GM10847 (cell line): ENCODE results near the gene TRIM44.

Experiments used
- POLR2A ChIP-seq: IDR thresholded peaks from 2 replicates; pipeline ENCODE4 v1.6.1; 2011; ENCODE audit not compliant: insufficient read length; ENCODE audit errors: extremely low read depth

Gene TRIM44

DNA sequence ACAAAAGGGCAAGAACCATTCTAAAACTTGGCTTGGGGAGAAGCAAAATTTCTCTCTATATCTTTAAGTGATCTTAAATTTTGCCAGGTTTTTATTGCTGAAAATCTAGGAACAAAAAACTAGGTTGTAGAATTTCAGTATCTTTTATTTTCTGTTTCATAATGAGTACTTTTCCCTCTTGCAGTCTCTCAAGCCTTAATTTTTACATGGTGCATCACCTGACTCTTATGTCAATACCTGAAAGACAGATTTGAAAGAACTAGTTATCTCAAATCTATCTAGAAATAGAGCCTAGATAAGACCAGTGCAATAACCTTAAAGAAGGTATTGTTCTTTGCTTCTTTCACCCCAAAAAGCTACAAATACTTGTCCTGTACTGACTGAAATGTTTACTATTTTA, 122.1 kb downstream of the TRIM44 start:
- no peak for TF ChIP-seq POLR2A

- TF ChIP-seq POLR2A = no peak
These were observed 123.0 kb downstream of the TRIM44 start for GRCh38 chr11:35785287-35786167.

GRCh38 chr11:35786188-35786587, 123.6 kb downstream of the TRIM44 start:
- TF ChIP-seq POLR2A = no peak

GRCh38 chr11:35787013-35787504, 124.5 kb downstream of the TRIM44 start:
- no peak for TF ChIP-seq POLR2A

- no peak for TF ChIP-seq POLR2A
These were observed 125.1 kb downstream of the TRIM44 start for GRCh38 chr11:35787626-35788025.

DNA sequence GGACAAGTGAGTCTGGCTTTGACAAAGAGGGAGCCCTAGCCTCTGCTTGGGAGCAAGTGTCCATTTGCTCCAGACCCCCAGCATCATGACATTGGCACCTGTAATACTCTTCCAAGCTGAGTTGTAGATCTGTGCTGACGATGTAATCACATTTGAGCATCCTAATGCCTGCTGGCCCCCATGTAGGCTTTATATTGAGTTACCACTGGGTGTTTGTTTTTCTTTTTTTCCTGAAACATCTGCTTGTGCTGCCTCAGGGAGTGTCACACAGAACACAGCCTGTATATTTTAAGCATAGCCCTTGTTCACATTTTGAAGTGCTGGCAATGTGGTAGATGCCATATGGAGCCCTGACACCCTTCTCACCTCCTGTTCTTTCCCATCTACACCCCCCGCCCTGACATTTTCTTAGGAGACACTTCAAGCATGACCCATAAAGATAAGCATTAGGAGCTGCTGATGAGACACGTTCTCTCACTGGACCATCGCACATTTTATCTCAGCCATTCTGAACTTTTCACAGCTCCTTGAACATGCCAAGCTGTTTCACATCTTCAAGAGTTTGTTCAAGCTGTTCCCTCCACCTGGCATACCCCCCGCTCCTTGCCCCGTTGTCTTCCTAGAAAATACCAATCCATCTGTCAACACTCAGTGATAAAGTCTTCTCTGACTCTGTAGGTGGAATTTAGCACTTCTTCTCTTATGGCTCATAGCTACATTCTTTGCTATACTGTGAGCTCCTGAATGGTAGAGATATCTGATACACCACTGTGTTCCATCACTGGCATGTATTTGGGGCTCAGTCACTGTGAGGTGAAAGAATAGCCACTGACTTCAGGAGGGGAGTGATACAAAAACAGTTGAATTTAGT, 128.7 kb downstream of the TRIM44 start:
- no peak for TF ChIP-seq POLR2A

DNA sequence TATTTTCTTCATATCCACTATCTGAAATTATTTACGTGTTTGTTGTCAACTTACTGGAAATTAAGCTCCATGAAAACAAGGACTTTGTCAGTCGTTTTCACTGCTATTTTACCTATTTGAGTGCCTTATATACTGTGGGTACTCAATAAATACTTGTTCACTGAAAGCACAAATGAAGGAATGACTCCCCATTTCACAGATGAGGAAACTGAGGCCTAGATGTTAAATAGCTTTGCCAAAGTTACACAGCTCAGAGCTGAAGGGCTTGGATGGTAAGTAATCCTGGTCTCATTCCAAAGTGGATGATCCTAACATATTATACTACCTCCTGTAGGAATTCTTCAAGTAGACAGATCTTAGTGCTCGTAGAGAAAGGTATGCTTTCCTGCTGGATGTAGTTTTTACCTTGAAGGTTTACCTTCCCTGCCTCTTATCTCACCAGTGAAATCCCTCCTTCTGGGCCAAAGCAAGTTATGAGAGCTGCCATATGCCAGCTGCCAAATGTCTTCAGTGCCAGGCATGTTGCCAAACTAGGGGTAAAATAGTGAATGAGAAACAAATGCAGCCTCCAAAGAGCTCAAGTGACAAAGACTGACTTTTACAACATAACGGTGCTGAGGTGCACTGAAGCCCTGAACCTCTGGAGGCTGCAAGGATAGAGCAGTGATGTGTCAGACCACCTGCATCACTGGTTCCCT, 129.7 kb downstream of the TRIM44 start:
- TF ChIP-seq POLR2A = no peak

DNA sequence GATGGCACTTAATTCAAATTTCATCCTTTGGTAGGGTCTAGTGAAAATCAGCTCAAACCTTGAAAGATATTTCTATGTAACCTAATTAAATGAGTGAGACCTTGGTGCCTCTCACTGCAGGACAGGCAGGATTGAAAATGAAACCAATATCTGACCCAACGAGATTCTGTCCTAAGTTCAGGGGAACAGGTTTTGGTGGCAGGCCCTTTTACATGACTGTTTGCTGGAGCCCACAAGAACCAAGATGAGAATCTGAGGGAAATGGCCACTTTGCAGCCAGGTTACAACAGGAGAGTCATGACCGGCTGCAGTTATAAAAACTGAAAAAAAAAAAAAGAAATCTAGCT, 130.2 kb downstream of the TRIM44 start:
- TF ChIP-seq POLR2A = no peak

GRCh38 chr11:35794333-35794732, 131.8 kb downstream of the TRIM44 start:
- TF ChIP-seq POLR2A = no peak

GRCh38 chr11:35794850-35795249, 132.3 kb downstream of the TRIM44 start:
- TF ChIP-seq POLR2A = no peak

DNA sequence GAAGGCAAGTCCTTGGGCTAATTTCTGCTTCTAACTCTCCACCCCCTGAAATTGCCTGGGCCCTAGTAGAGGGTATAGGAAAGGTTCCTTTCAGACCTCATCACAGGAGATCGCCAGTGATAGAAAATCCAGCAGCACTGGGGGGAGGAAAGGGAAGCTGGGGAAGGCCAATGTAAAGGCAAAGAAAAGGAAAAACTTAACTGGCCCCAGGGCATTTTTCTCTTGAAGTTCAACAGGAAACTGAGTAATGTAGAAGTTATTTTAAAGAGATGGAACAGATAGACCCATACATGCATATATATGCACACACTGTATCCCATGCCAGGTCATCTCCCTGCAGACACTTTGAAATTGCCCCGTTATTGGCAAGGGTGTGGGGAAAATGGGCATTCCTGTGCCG, 134.0 kb downstream of the TRIM44 start:
- TF ChIP-seq POLR2A = no peak

DNA sequence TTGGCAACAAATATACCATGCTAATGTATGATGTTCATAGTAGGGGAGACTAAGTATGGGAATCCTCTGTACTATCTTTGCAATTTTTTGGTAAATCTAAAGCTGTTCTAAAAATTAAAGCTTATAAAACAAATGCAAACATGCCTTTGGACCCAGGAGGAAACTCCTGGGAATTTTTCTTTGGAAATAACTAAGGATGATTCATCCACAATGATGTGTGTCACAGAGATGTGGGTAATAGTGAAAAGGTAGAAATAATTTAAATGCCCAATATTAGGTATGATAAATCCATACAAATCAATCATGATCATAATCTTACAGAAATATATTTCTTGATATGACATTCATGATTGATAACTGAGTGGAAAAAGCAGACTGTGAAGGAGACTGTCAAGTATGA, 135.8 kb downstream of the TRIM44 start:
- no peak for TF ChIP-seq POLR2A

DNA sequence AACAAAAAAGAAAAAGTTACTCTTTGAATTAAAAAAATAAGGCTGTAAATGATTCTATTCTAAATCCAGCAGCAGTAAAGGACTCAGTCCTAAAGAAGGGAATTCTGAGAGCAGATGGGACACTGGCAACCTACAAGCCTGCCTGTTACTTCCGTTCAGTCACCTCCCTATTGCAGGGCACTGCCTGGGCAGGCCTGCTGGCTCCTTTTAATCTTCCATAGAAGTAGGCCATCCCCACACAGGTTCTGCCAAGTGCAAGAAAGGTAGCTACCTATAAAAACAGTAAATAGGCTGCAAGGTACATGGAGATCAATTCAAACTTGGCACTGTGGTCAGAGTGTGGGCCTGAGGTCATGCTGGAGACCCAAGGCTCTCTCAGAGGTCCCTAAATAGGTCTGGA, 136.4 kb downstream of the TRIM44 start:
- TF ChIP-seq POLR2A = no peak

DNA sequence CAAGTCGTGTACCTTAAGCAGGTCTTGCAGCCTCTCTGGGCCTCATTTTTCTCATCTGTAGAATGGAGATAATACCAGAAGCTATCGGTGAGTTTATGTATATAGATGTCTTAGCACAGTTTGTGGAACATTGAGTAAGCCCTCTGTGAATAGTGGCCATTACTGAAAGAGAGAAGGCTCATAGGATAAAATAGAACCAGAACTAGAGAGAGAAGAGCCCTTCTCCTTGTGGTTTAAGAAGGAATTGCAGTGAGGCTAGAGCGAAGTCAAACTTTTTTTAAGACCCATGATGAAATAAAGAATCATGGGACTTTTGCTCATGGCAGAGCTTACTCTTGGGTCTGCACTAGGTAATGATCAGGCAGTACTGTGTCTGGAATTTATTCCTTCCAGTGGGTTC, 137.1 kb downstream of the TRIM44 start:
- no peak for TF ChIP-seq POLR2A
